CD4-positive, alpha-beta T cell treated with Interleukin-10 for 1 hour (primary cell): ENCODE results near the gene OR8J3.
"Not testable (repeated sequence)": the region's sequence is repeated elsewhere in the genome, so short reads cannot be mapped to it uniquely, and the experiment has no call there.

Experiments used
- DNase-seq: peaks from one replicate; pipeline ENCODE4 v3.0.0-alpha.2; 2020

The OR8J3 gene

GRCh38 chr11:56140151-56140661 lies at the start of gene OR8J3:
TSS of gene OR8J3 (minus strand) at chr11:56140201. CDS start at chr11:56137718, 2,483 bp downstream.
- DNase-seq: no peak

- no peak for DNase-seq
Measured at GRCh38 chr11:56188602-56189001, 48.6 kb upstream of the OR8J3 start.

GRCh38 chr11:56183459-56183858 lies 43.5 kb upstream of the OR8J3 start:
- DNase-seq: no peak

- DNase-seq: no peak
Measured at GRCh38 chr11:56176318-56176717, 36.3 kb upstream of the OR8J3 start, which contains the start of gene OR5J2. TSS of gene OR5J2 (plus strand) at chr11:56176618. CDS start at chr11:56176618, 0 bp downstream.

- no peak for DNase-seq
Measured at GRCh38 chr11:56172256-56172830, 32.3 kb upstream of the OR8J3 start.

- no peak for DNase-seq
Measured at GRCh38 chr11:56163804-56164203, 23.8 kb upstream of the OR8J3 start.

- DNase-seq: no peak
Measured at GRCh38 chr11:56160217-56160616, 20.2 kb upstream of the OR8J3 start, which contains the start of gene OR8K5. TSS of gene OR8K5 (minus strand) at chr11:56160317. CDS start at chr11:56160317, 0 bp downstream.

- no peak for DNase-seq
Measured at GRCh38 chr11:56152333-56152732, 12.3 kb upstream of the OR8J3 start.

- no peak for DNase-seq
Measured at GRCh38 chr11:56151376-56151775, 11.4 kb upstream of the OR8J3 start.

- not testable (repeated sequence) for DNase-seq
Measured at GRCh38 chr11:56143681-56144080, 3.7 kb upstream of the OR8J3 start.

GRCh38 chr11:56122073-56122472 lies 17.9 kb downstream of the OR8J3 start, which contains the start of gene OR8H3:
TSS of gene OR8H3 (plus strand) at chr11:56122373. CDS start at chr11:56122373, 0 bp downstream.
- no peak for DNase-seq

GRCh38 chr11:56103210-56103737 lies 36.7 kb downstream of the OR8J3 start, which contains the start of gene OR8H2:
TSS of gene OR8H2 (plus strand) at chr11:56103687. CDS start at chr11:56105043, 1,356 bp downstream.
- DNase-seq: no peak

- DNase-seq: no peak
Measured at GRCh38 chr11:56093008-56093407, 47.0 kb downstream of the OR8J3 start, which contains the start of gene OR8I2. TSS of gene OR8I2 (plus strand) at chr11:56093308. CDS start at chr11:56093308, 0 bp downstream.

- no peak for DNase-seq
Measured at GRCh38 chr11:56089697-56090096, 50.3 kb downstream of the OR8J3 start.
